Mesenchymal stem cell (in vitro differentiated cells and primary cell): ENCODE data around the gene GNAO1.

Source experiments
- DNase-seq: peaks from one replicate; pipeline ENCODE4 v3.0.0-alpha.2; 2013
- H2AFZ ChIP-seq: one replicate; pipeline ENCODE4 v1.6.1; 2013; ENCODE audit warnings: low read depth, mild to moderate bottlenecking, control low read depth, inconsistent platforms, low read length, moderate library complexity
- H2AK5ac ChIP-seq: 2 replicates; pipeline ENCODE4 v1.6.1; 2013; ENCODE audit warnings: low read length, moderate library complexity, mild to moderate bottlenecking, inconsistent platforms; ENCODE audit not compliant: severe bottlenecking
- H2BK120ac ChIP-seq: one replicate; pipeline ENCODE4 v1.6.1; 2013; ENCODE audit warnings: low read depth, mild to moderate bottlenecking, inconsistent platforms, low read length, moderate library complexity
- H2BK12ac ChIP-seq, 2 experiments: one replicate each; pipeline ENCODE4 v1.6.1; 2013; ENCODE audit warnings: inconsistent platforms in 2 of 2, low read length in 2 of 2, mild to moderate bottlenecking in 2 of 2, moderate library complexity in 2 of 2, control low read depth in 1 of 2
- H2BK15ac ChIP-seq: one replicate; pipeline ENCODE4 v1.6.1; 2013; ENCODE audit warnings: mild to moderate bottlenecking, low read depth, inconsistent platforms; ENCODE audit not compliant: poor library complexity, severe bottlenecking
- H2BK5ac ChIP-seq: 2 replicates; pipeline ENCODE4 v1.6.1; 2013; ENCODE audit warnings: low read depth, mild to moderate bottlenecking, low read length, control low read depth, inconsistent platforms; ENCODE audit not compliant: poor library complexity, severe bottlenecking
- H3K14ac ChIP-seq, 2 experiments: one replicate each; pipeline ENCODE4 v1.6.1; 2013; ENCODE audit warnings: inconsistent platforms in 2 of 2, low read length in 2 of 2, control low read depth in 1 of 2, mild to moderate bottlenecking in 1 of 2, moderate library complexity in 1 of 2
- H3K18ac ChIP-seq, 2 experiments: one replicate each; pipeline ENCODE4 v1.6.1; 2013; ENCODE audit warnings: inconsistent platforms in 2 of 2, low read length in 2 of 2, control low read depth in 1 of 2, low read depth in 1 of 2, mild to moderate bottlenecking in 1 of 2
- H3K23ac ChIP-seq, 2 experiments: one replicate each; pipeline ENCODE4 v1.6.1; 2013; ENCODE audit warnings: inconsistent platforms in 2 of 2, low read length in 2 of 2, mild to moderate bottlenecking in 2 of 2, moderate library complexity in 2 of 2, control low read depth in 1 of 2
- H3K27ac ChIP-seq: 2 replicates; pipeline ENCODE4 v1.5.1; 2013; ENCODE audit warnings: mild to moderate bottlenecking, moderate library complexity, low read length, control low read depth, inconsistent platforms; ENCODE audit not compliant: poor library complexity, severe bottlenecking
- H3K27me3 ChIP-seq, 2 experiments: 2 replicates each; pipeline versions ENCODE4 v1.6.1 to v1.7.0; 2013; ENCODE audit warnings: low read length in 2 of 2, mild to moderate bottlenecking in 2 of 2, moderate library complexity in 2 of 2, control low read depth in 1 of 2, inconsistent platforms in 1 of 2; ENCODE audit not compliant: control insufficient read depth in 1 of 2, insufficient read depth in 1 of 2
- H3K36me3 ChIP-seq, 2 experiments: 2 replicates each; pipeline versions ENCODE4 v1.6.1 to v1.7.0; 2013; ENCODE audit warnings: low read length in 2 of 2, control low read depth in 1 of 2, inconsistent platforms in 1 of 2, low read depth in 1 of 2, mild to moderate bottlenecking in 1 of 2; ENCODE audit not compliant: insufficient read depth in 2 of 2, control insufficient read depth in 1 of 2
- H3K4ac ChIP-seq, 2 experiments: one replicate each; pipeline ENCODE4 v1.6.1; 2013; ENCODE audit warnings: inconsistent platforms in 2 of 2, low read length in 2 of 2, mild to moderate bottlenecking in 2 of 2, moderate library complexity in 2 of 2, control low read depth in 1 of 2, low read depth in 1 of 2
- H3K4me1 ChIP-seq: 2 replicates; pipeline ENCODE4 v1.6.1; 2013; ENCODE audit warnings: low read depth, low read length, control low read depth; ENCODE audit not compliant: control insufficient read depth, insufficient read depth
- H3K4me2 ChIP-seq: 2 replicates; pipeline ENCODE4 v1.6.1; 2013; ENCODE audit warnings: low read length, mild to moderate bottlenecking, inconsistent platforms; ENCODE audit not compliant: poor library complexity, severe bottlenecking
- H3K4me3 ChIP-seq, 2 experiments: 2 replicates each; pipeline versions ENCODE4 v1.5.1 to v1.7.0; 2013; ENCODE audit warnings: low read length in 2 of 2, mild to moderate bottlenecking in 2 of 2, control low read depth in 1 of 2, low read depth in 1 of 2; ENCODE audit not compliant: insufficient read depth in 1 of 2
- H3K79me1 ChIP-seq: replicated peaks from 2 replicates; pipeline ENCODE4 v1.6.1; 2013; ENCODE audit warnings: mild to moderate bottlenecking, control low read depth, low read length, inconsistent platforms; ENCODE audit not compliant: poor library complexity, severe bottlenecking
- H3K9ac ChIP-seq: 2 replicates; pipeline ENCODE4 v1.7.0; 2013; ENCODE audit warnings: mild to moderate bottlenecking, low read length, moderate library complexity
- H3K9me3 ChIP-seq: 2 replicates; pipeline ENCODE4 v1.7.0; 2013; ENCODE audit warnings: mild to moderate bottlenecking, low read length; ENCODE audit not compliant: control insufficient read depth
- H4K8ac ChIP-seq: one replicate; pipeline ENCODE4 v1.6.1; 2013; ENCODE audit warnings: inconsistent platforms, mild to moderate bottlenecking, low read length, moderate library complexity
- H4K91ac ChIP-seq: one replicate; pipeline ENCODE4 v1.6.1; 2013; ENCODE audit warnings: mild to moderate bottlenecking, low read length, inconsistent platforms
- WGBS: methylation state at CpG from one replicate; pipeline ENCODE4 v1.1.7; 2013; ENCODE audit warnings: mixed read lengths; 5-methylcytosine and 5-hydroxymethylcytosine counted together

GNAO1 gene

DNA sequence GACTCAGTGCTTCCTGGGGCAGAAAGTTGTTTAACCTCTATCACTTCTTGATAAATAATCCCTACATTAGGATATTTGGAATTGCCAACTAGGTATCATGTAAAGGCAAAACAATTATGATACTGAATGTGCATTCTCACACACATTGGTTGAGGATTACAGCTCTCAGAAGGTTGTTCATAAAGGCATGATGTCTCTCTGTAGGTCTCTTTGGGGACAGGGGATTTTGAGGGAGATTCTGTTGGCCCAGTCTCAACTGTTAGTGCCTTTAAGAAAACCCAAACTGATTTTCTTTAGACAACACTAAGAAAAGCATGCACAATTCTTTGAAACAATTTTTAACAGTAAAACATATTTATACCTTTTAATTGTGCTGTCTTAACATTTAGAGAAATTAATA is 56.5 kb downstream of the GNAO1 start:
- no peak overlapping the region for H3K27ac ChIP-seq
- H2BK15ac ChIP-seq, result no peak overlapping the region
- no peak overlapping the region for H3K23ac ChIP-seq
- no peak for DNase-seq
- H4K91ac ChIP-seq, result no peak overlapping the region
- H3K4me2 ChIP-seq, result no peak overlapping the region
- no peak overlapping the region for H3K14ac ChIP-seq
- H2AFZ ChIP-seq, result no peak overlapping the region
- H3K4me1 ChIP-seq, result peaks cover 14% of the 10 kb centered on the region
- no peak overlapping the region for H3K4ac ChIP-seq
- H3K9ac ChIP-seq, result no peak overlapping the region
- no peak overlapping the region for H3K4me3 ChIP-seq
- no peaks in the 10 kb centered on the region for H3K36me3 ChIP-seq
- H2BK120ac ChIP-seq, result no peak overlapping the region
- no peak overlapping the region for H4K8ac ChIP-seq
- no peak overlapping the region for H3K18ac ChIP-seq
- no peaks in the 10 kb centered on the region for H3K9me3 ChIP-seq
- no peak overlapping the region for H2BK5ac ChIP-seq
- H2AK5ac ChIP-seq, result no peak overlapping the region
- H2BK12ac ChIP-seq, result no peak overlapping the region
- H3K27me3 ChIP-seq, result peaks cover 11 to 14% of the 10 kb centered on the region in 2 experiments
- H3K79me1 ChIP-seq, result no peaks in the 10 kb centered on the region

- no peaks in the 10 kb centered on the region for H3K79me1 ChIP-seq
- DNase-seq, result no peak
- no peaks in the 10 kb centered on the region for H3K36me3 ChIP-seq
- H3K14ac ChIP-seq, result no peak overlapping the region
- no peak overlapping the region for H2BK5ac ChIP-seq
- no peak overlapping the region for H3K9ac ChIP-seq
- peaks cover 21% of the 10 kb centered on the region in 2 experiments for H3K27me3 ChIP-seq
- WGBS, result 80% methylated on average over 3 of the region's 4 CpGs
- H3K4me1 ChIP-seq, result no peaks in the 10 kb centered on the region
- H2BK12ac ChIP-seq, result no peak overlapping the region
- H2AFZ ChIP-seq, result no peak overlapping the region
- no peak overlapping the region for H4K8ac ChIP-seq
- H3K23ac ChIP-seq, result no peak overlapping the region
- no peak overlapping the region for H3K4me3 ChIP-seq
- no peak overlapping the region for H4K91ac ChIP-seq
- H3K4me2 ChIP-seq, result no peak overlapping the region
- H3K9me3 ChIP-seq, result no peaks in the 10 kb centered on the region
- H3K18ac ChIP-seq, result no peak overlapping the region
- H2BK120ac ChIP-seq, result no peak overlapping the region
- H3K27ac ChIP-seq, result no peak overlapping the region
- H2BK15ac ChIP-seq, result no peak overlapping the region
- H2AK5ac ChIP-seq, result no peak overlapping the region
- H3K4ac ChIP-seq, result no peak overlapping the region
Observed at GRCh38 chr16:56252835-56253234, 61.5 kb downstream of the GNAO1 start.

- Histone ChIP-seq H3K14ac (no peak overlapping the region), H2BK15ac (no peak overlapping the region), H2BK5ac (no peak overlapping the region), H2BK120ac (no peak overlapping the region), H2BK12ac (no peak overlapping the region), H4K8ac (no peak overlapping the region), H3K79me1 (no peaks in the 10 kb centered on the region), H3K4me1 (no peaks in the 10 kb centered on the region), H3K18ac (no peak overlapping the region), H3K4ac (no peak overlapping the region), H3K23ac (no peak overlapping the region), H3K4me2 (no peak overlapping the region), H3K36me3 (no peaks in the 10 kb centered on the region), H3K27ac (no peak overlapping the region), H3K4me3 (no peak overlapping the region), H2AFZ (no peak overlapping the region), H2AK5ac (no peak overlapping the region), H4K91ac (no peak overlapping the region), H3K9ac (no peak overlapping the region), H3K9me3 (no peaks in the 10 kb centered on the region), H3K27me3 (peaks cover 15 to 19% of the 10 kb centered on the region in 2 experiments)
- no peak for DNase-seq
- WGBS, result 73% methylated on average over 1 of the region's 1 CpG
Observed at GRCh38 chr16:56255904-56256303, 64.6 kb downstream of the GNAO1 start.

DNA sequence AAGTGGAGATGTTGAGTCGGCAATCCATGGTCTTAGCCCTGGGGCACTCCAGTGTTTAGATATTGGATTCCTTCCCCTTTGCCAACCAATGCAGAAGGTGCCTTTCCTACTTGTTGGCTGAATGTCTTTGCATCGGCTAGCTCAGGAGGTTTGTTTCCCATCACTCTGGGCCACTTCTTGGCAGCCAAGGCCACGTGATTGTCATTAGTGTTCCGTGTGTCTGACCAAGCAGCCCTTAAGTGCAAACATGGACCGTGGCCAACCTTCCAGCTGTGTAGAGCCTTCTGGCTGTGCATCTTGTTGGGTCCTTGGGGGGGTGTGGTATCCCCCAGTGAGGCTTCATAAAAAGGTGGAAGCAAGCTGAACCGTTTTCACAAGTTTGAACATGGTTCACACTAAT is 66.0 kb downstream of the GNAO1 start:
- Histone ChIP-seq H4K8ac (no peak overlapping the region), H3K23ac (no peak overlapping the region), H3K4me3 (no peak overlapping the region), H4K91ac (no peak overlapping the region), H2BK12ac (no peak overlapping the region), H3K18ac (no peak overlapping the region), H3K36me3 (no peaks in the 10 kb centered on the region), H3K27me3 (peaks cover 18 to 19% of the 10 kb centered on the region in 2 experiments), H3K4me1 (no peaks in the 10 kb centered on the region), H3K27ac (no peak overlapping the region), H2AK5ac (no peak overlapping the region), H3K4me2 (no peak overlapping the region), H2AFZ (no peak overlapping the region), H2BK5ac (no peak overlapping the region), H2BK120ac (no peak overlapping the region), H2BK15ac (no peak overlapping the region), H3K9ac (no peak overlapping the region), H3K4ac (no peak overlapping the region), H3K79me1 (no peaks in the 10 kb centered on the region), H3K14ac (no peak overlapping the region), H3K9me3 (no peaks in the 10 kb centered on the region)
- 88% methylated on average over 6 of the region's 6 CpGs for WGBS
- no peak for DNase-seq
